DND-41 (cell line): ENCODE results near the gene UNC5C.
A peak's percentile ranks its signal among the peaks of the same experiment; 100 is the strongest.

Source experiments
- ATAC-seq: fragments of 200-7000 bp; cut with Tn5 transposase; 3 replicates; pipeline ENCODE4 v1.9.1; 2021; ENCODE audit warnings: low read depth; ENCODE audit not compliant: insufficient read depth
- DNase-seq: peaks from one replicate; pipeline ENCODE4 v3.0.0-alpha.2; 2020
- H2AFZ ChIP-seq: 2 replicates; pipeline ENCODE4 v1.6.0; 2012; ENCODE audit warnings: low read depth, low read length
- H3K27ac ChIP-seq: 2 replicates; pipeline ENCODE4 v1.5.1; 2012; ENCODE audit warnings: low read length, inconsistent platforms
- H3K27me3 ChIP-seq: fragments of 200-600 bp; sonication (generic); 2 replicates; pipeline ENCODE4 v1.6.0; 2012; ENCODE audit warnings: low read length, mild to moderate bottlenecking, inconsistent platforms; ENCODE audit not compliant: insufficient read depth, poor library complexity
- H3K36me3 ChIP-seq: 2 replicates; pipeline ENCODE4 v1.5.1; 2012; ENCODE audit warnings: low read length, inconsistent platforms; ENCODE audit not compliant: insufficient read depth
- H3K4me1 ChIP-seq: 2 replicates; pipeline ENCODE4 v1.5.1; 2012; ENCODE audit warnings: mild to moderate bottlenecking, low read length; ENCODE audit not compliant: insufficient read depth
- H3K4me2 ChIP-seq: 2 replicates; pipeline ENCODE4 v1.6.0; 2012; ENCODE audit warnings: mild to moderate bottlenecking, moderate library complexity, low read length, inconsistent platforms; ENCODE audit not compliant: insufficient read depth
- H3K4me3 ChIP-seq, 2 experiments: fragments of 200-600 bp in 1 of 2; shearing (Covaris generic) in 1 of 2; 2 replicates each; pipeline ENCODE4 v1.5.1; 2012 to 2016; ENCODE audit warnings: inconsistent platforms in 2 of 2, low read length in 2 of 2, mild to moderate bottlenecking in 2 of 2, low read depth in 1 of 2, moderate library complexity in 1 of 2
- H3K79me2 ChIP-seq: 2 replicates; pipeline ENCODE4 v1.6.0; 2012; ENCODE audit warnings: low read length, inconsistent platforms; ENCODE audit not compliant: insufficient read depth
- H3K9ac ChIP-seq: 2 replicates; pipeline ENCODE4 v1.6.0; 2012; ENCODE audit warnings: low read depth, mild to moderate bottlenecking, inconsistent platforms, low read length, moderate library complexity
- H3K9me3 ChIP-seq: 2 replicates; pipeline ENCODE4 v1.5.1; 2012; ENCODE audit warnings: low read length, moderate library complexity, mild to moderate bottlenecking, inconsistent platforms; ENCODE audit not compliant: insufficient read depth, severe bottlenecking
- H4K20me1 ChIP-seq: 2 replicates; pipeline ENCODE4 v1.6.0; 2012; ENCODE audit warnings: low read length; ENCODE audit not compliant: insufficient read depth
- CTCF ChIP-seq: IDR thresholded peaks from 2 replicates; pipeline ENCODE4 v1.5.1; 2012; ENCODE audit warnings: borderline replicate concordance, low read length, moderate library complexity, mild to moderate bottlenecking; ENCODE audit not compliant: poor library complexity, severe bottlenecking; ENCODE audit errors: extremely low read depth
- EZH2 ChIP-seq: IDR thresholded peaks from 3 replicates; pipeline ENCODE4 v1.6.1; 2012; ENCODE audit warnings: borderline replicate concordance, low read depth, mild to moderate bottlenecking, moderate library complexity, low read length, inconsistent platforms; ENCODE audit not compliant: severe bottlenecking

UNC5C gene

GRCh38 chr4:95431678-95432077 is 117.1 kb downstream of the UNC5C start:
- Histone ChIP-seq H3K4me1 (peaks cover 12% of the 10 kb centered on the region), H3K27ac (no peak overlapping the region), H3K27me3 (no peaks in the 10 kb centered on the region), H3K4me2 (no peak overlapping the region), H3K9ac (no peak overlapping the region), H3K79me2 (no peaks in the 10 kb centered on the region), H4K20me1 (no peaks in the 10 kb centered on the region), H3K4me3 (no peak overlapping the region), H2AFZ (no peak overlapping the region), H3K9me3 (no peaks in the 10 kb centered on the region), H3K36me3 (no peaks in the 10 kb centered on the region)
- DNase-seq (no peak), ATAC-seq (no peak)
- TF ChIP-seq EZH2 (no peak), CTCF (no peak)

- ATAC-seq (no peak), DNase-seq (no peak)
- Histone ChIP-seq H4K20me1 (no peaks in the 10 kb centered on the region), H3K4me1 (peaks cover 12% of the 10 kb centered on the region), H3K9ac (no peak overlapping the region), H3K36me3 (no peaks in the 10 kb centered on the region), H3K27me3 (no peaks in the 10 kb centered on the region), H3K27ac (no peak overlapping the region), H2AFZ (no peak overlapping the region), H3K79me2 (no peaks in the 10 kb centered on the region), H3K9me3 (no peaks in the 10 kb centered on the region), H3K4me3 (no peak overlapping the region), H3K4me2 (no peak overlapping the region)
- no peak for TF ChIP-seq CTCF
Observed at GRCh38 chr4:95429416-95429815, 119.4 kb downstream of the UNC5C start.

GRCh38 chr4:95428291-95429070 is 120.3 kb downstream of the UNC5C start:
- no peak overlapping the region for H3K4me2 ChIP-seq
- H3K9ac ChIP-seq, result no peak overlapping the region
- ATAC-seq (no peak), DNase-seq (no peak)
- H2AFZ ChIP-seq, result no peak overlapping the region
- H3K27ac ChIP-seq, result no peak overlapping the region
- no peak overlapping the region for H3K4me3 ChIP-seq
- no peak for TF ChIP-seq EZH2
- no peak for TF ChIP-seq CTCF
- no peaks in the 10 kb centered on the region for H3K36me3 ChIP-seq
- peaks cover 12% of the 10 kb centered on the region for H3K4me1 ChIP-seq
- no peaks in the 10 kb centered on the region for H3K27me3 ChIP-seq
- no peaks in the 10 kb centered on the region for H3K79me2 ChIP-seq
- no peaks in the 10 kb centered on the region for H3K9me3 ChIP-seq
- no peaks in the 10 kb centered on the region for H4K20me1 ChIP-seq

- ATAC-seq (peak; percentile 52; the same call in 1 of the 3 replicates), DNase-seq (no peak)
- Histone ChIP-seq H3K27ac (no peak overlapping the region), H3K4me1 (peaks cover 12% of the 10 kb centered on the region), H3K36me3 (no peaks in the 10 kb centered on the region), H3K4me2 (no peak overlapping the region), H3K27me3 (no peaks in the 10 kb centered on the region), H4K20me1 (no peaks in the 10 kb centered on the region), H3K4me3 (no peak overlapping the region), H3K79me2 (no peaks in the 10 kb centered on the region), H3K9ac (no peak overlapping the region), H3K9me3 (no peaks in the 10 kb centered on the region), H2AFZ (no peak overlapping the region)
- TF ChIP-seq CTCF (no peak), EZH2 (no peak)
Observed at GRCh38 chr4:95426455-95426854, 122.3 kb downstream of the UNC5C start.
